GM23338 (cell line): ENCODE measurements around the gene ACSL3.

Experiments used
- EZH2 ChIP-seq: fragments of 200-600 bp; sonication (generic); IDR thresholded peaks from one replicate; pipeline ENCODE4 v1.8.0; 2017; ENCODE audit warnings: antibody characterized with exemption, mild to moderate bottlenecking, low read depth; ENCODE audit not compliant: unreplicated experiment
- EZH2phosphoT487 ChIP-seq: fragments of 200-600 bp; sonication (generic); IDR thresholded peaks from one replicate; pipeline ENCODE4 v1.8.1; 2018; ENCODE audit warnings: antibody characterized with exemption; ENCODE audit not compliant: unreplicated experiment
- JUNB ChIP-seq: IDR thresholded peaks from one replicate; pipeline ENCODE4 v1.6.1; 2016; ENCODE audit warnings: antibody characterized with exemption; ENCODE audit not compliant: unreplicated experiment
- NANOG ChIP-seq: IDR thresholded peaks from 2 replicates; pipeline ENCODE4 v1.6.1; 2016; ENCODE audit warnings: antibody characterized with exemption, borderline replicate concordance
- POLR2AphosphoS5 ChIP-seq: IDR thresholded peaks from 2 replicates; pipeline ENCODE4 v1.6.1; 2016; ENCODE audit warnings: antibody characterized with exemption, low read depth
- STAT1 ChIP-seq: IDR thresholded peaks from one replicate; pipeline ENCODE4 v1.6.1; 2016; ENCODE audit warnings: antibody characterized with exemption; ENCODE audit not compliant: unreplicated experiment
- TF ChIP-seq, protein P1 (sequence below), 2 experiments: fragments of 200-600 bp in 1 of 2; sonication (generic) in 1 of 2; conservative IDR thresholded peaks; 2 replicates each; pipeline versions ENCODE4 v1.5.1 to v1.6.1; 2016 to 2017; ENCODE audit warnings: antibody characterized with exemption in 2 of 2, low read depth in 2 of 2, mild to moderate bottlenecking in 2 of 2, moderate library complexity in 1 of 2

DNA sequence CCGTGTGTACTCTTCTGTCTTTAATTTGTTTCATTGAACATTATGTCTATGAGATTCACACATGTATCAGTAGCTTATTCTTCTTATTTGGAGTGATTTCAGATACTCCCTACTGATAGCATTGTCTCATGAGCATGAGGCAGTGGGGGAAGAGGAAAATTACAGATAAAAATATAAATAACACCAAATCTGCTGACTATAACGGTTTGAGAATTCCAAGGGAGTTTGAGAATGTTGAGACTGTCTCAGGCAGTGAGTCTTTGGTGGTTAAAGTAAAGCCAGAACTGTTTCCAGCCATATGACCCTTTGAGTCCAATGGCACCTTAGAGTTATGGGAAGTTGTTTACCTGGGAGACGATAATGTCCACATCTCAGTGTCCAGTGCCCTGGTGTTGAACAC lies 118.6 kb downstream of the ACSL3 start:
- TF ChIP-seq, protein P1, sequence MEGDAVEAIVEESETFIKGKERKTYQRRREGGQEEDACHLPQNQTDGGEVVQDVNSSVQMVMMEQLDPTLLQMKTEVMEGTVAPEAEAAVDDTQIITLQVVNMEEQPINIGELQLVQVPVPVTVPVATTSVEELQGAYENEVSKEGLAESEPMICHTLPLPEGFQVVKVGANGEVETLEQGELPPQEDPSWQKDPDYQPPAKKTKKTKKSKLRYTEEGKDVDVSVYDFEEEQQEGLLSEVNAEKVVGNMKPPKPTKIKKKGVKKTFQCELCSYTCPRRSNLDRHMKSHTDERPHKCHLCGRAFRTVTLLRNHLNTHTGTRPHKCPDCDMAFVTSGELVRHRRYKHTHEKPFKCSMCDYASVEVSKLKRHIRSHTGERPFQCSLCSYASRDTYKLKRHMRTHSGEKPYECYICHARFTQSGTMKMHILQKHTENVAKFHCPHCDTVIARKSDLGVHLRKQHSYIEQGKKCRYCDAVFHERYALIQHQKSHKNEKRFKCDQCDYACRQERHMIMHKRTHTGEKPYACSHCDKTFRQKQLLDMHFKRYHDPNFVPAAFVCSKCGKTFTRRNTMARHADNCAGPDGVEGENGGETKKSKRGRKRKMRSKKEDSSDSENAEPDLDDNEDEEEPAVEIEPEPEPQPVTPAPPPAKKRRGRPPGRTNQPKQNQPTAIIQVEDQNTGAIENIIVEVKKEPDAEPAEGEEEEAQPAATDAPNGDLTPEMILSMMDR (conservative IDR thresholded peaks at IDR 0.05; ENCODE audit: low read depth in 2 of 2) = no peak
- no peak for TF ChIP-seq EZH2phosphoT487
- no peak for TF ChIP-seq EZH2
- TF ChIP-seq JUNB = no peak
- no peak for TF ChIP-seq NANOG
- no peak for TF ChIP-seq POLR2AphosphoS5
- TF ChIP-seq STAT1 = no peak
